ENCODE results near the gene ZNF12. TPM values are rescaled to one million over a fixed set of nuclear protein-coding genes. Genes with fewer than 3 reads are reported as not detected.

Gene ZNF12
- total and polyA plus RNA-seq, 2 of the 8 experiments (the other 6 are each of a cell fraction or from before 2014, with no cell fraction given), result 6.7 to 16.2 TPM

DNA sequence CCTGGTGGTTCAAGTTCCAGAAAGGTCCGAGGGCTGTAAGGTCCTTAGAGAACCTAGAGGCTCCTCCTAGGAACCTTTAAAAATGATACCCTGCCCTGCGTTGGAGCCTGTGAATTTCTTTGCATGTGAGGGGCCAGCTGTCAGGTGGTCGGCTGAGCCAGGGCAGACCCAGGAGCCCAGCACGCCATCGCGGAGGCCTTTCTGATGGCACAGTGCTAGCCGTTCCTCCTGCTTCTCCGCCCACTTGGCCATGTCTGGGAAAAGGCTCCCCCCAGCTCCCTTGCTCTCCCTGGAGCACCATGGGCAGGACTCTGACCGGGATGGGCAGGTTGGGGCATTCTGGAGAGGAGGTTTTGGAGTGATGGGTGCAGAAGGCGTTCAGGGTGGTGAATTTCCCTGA lies 62.0 kb downstream of the ZNF12 start:
- Histone ChIP-seq H3K79me2 (ENCODE audit: control insufficient read depth in 1 of 2, insufficient read depth in 2 of 2, low read length in 2 of 2) (no peaks in the 10 kb centered on the region), H3K9me3 (ENCODE audit: insufficient read depth in 2 of 2, low read depth in 1 of 2, low read length in 1 of 2) (no peaks in the 10 kb centered on the region), H2BK120ac (replicated peaks; ENCODE audit: low read depth, low read length) (no peak overlapping the region), H3K27me3 (replicated peaks in 1 of 4; ENCODE audit: control insufficient read depth in 3 of 4, extremely low read depth in 1 of 4, insufficient read depth in 3 of 4, low read length in 3 of 4) (no peaks in the 10 kb centered on the region; a peak in 1 of 7 replicates), H4K5ac (ENCODE audit: insufficient read length, low read depth, low read length) (no peak overlapping the region), H2AFZ (ENCODE audit: low read length) (no peak overlapping the region), H3K4me3 (ENCODE audit: extremely low read depth in 1 of 4, insufficient read depth in 2 of 4, low read depth in 3 of 4, low read length in 4 of 4) (no peak overlapping the region), H4K20me1 (replicated peaks in 1 of 2; ENCODE audit: control insufficient read depth in 1 of 2, insufficient read depth in 2 of 2, low read length in 2 of 2) (peaks cover 0 to 9% of the 10 kb centered on the region in 2 experiments), H3K18ac (ENCODE audit: extremely low read depth, low read length) (no peak overlapping the region), H3K14ac (ENCODE audit: insufficient read length) (no peak overlapping the region), H4K8ac (ENCODE audit: extremely low read depth, insufficient read depth, low read length) (no peak overlapping the region), H4K91ac (replicated peaks; ENCODE audit: insufficient read length, low read length) (no peak overlapping the region), H2BK12ac (ENCODE audit: low read depth, low read length) (no peak overlapping the region), H3K36me3 (ENCODE audit: control insufficient read depth in 2 of 4, insufficient read depth in 4 of 4, low read length in 3 of 4) (peaks cover 0 to 10% (median 3%) of the 10 kb centered on the region in 4 experiments; a peak in 4 of 8 replicates), H2AK5ac (ENCODE audit: low read depth, low read length) (no peak overlapping the region), H3K23ac (ENCODE audit: insufficient read length) (no peak overlapping the region), H3K27ac (ENCODE audit: low read depth, low read length) (no peak overlapping the region), H3K9ac (replicated peaks in 1 of 4; ENCODE audit: extremely low read depth in 1 of 4, low read depth in 3 of 4, low read length in 3 of 4) (no peak overlapping the region), H3K56ac (replicated peaks; ENCODE audit: insufficient read length, low read depth, low read length) (no peak overlapping the region), H3K23me2 (ENCODE audit: low read depth, low read length) (no peaks in the 10 kb centered on the region), H3K4ac (replicated peaks; ENCODE audit: insufficient read length, low read depth, low read length) (no peak overlapping the region), H3K4me2 (ENCODE audit: insufficient read depth in 1 of 2, low read depth in 2 of 2, low read length in 2 of 2) (no peak overlapping the region), H2BK5ac (ENCODE audit: low read depth, low read length) (no peak overlapping the region), H2BK20ac (ENCODE audit: low read length) (no peak overlapping the region), H2BK15ac (ENCODE audit: low read length) (no peak overlapping the region), H3K4me1 (replicated peaks in 1 of 4; ENCODE audit: control insufficient read depth in 3 of 4, insufficient read depth in 4 of 4, low read length in 3 of 4) (no peaks in the 10 kb centered on the region; a peak in 1 of 7 replicates), H3K79me1 (ENCODE audit: low read depth, low read length) (peaks cover 3% of the 10 kb centered on the region; the same call in 1 of the 2 replicates)
- ChIA-PET POLR2A (ENCODE audit: partially characterized antibody) (interaction anchor here (1.3 kb wide), 1 partner anchor 24 kb away, joined by 3 read pairs; no protein-coding TSS in a partner anchor), CTCF (ENCODE audit: partially characterized antibody) (interaction anchor here (0.7 kb wide), 1 partner anchor 22 kb away, joined by 3 read pairs; no protein-coding TSS in a partner anchor)
- WGBS, 2 experiments (ENCODE audit: extremely low coverage in 1 of 2, insufficient coverage in 1 of 2, insufficient read length in 1 of 2, insufficient replicate concordance in 2 of 2, low coverage in 1 of 2, low lambda C conversion rate in 2 of 2, missing lambda C conversion rate in 1 of 2), result 89% methylated on average over 10 of the region's 10 CpGs; no CpG with 5 or more reads in 1 of the 2 experiments
- no peak for FAIRE-seq
- no peak for DNase-seq (ENCODE audit: low read depth in 1 of 2, low spot score in 2 of 2)
- no peak for TF ChIP-seq RNF2 (IDR thresholded peaks at IDR 0.05; ENCODE audit: borderline replicate concordance, low read depth, low read length, missing control alignments, poor library complexity, severe bottlenecking)

Measured in H1 (cell line).